Neural progenitor cell (in vitro differentiated cells): ENCODE measurements around the gene ATP11A.

Experiments
- EZH2 ChIP-seq: fragments of 200-600 bp; sonication (generic); IDR thresholded peaks from 2 replicates; pipeline ENCODE4 v1.6.1; 2017; ENCODE audit warnings: antibody characterized with exemption, mild to moderate bottlenecking, moderate library complexity
- EZH2phosphoT487 ChIP-seq: fragments of 200-600 bp; sonication (generic); IDR thresholded peaks from 2 replicates; pipeline ENCODE4 v1.6.1; 2017; ENCODE audit warnings: antibody characterized with exemption
- TF ChIP-seq, protein P1 (sequence below): fragments of 200-600 bp; sonication (generic); IDR thresholded peaks from 2 replicates; pipeline ENCODE4 v1.5.1; 2017; ENCODE audit warnings: antibody characterized with exemption, mild to moderate bottlenecking

DNA sequence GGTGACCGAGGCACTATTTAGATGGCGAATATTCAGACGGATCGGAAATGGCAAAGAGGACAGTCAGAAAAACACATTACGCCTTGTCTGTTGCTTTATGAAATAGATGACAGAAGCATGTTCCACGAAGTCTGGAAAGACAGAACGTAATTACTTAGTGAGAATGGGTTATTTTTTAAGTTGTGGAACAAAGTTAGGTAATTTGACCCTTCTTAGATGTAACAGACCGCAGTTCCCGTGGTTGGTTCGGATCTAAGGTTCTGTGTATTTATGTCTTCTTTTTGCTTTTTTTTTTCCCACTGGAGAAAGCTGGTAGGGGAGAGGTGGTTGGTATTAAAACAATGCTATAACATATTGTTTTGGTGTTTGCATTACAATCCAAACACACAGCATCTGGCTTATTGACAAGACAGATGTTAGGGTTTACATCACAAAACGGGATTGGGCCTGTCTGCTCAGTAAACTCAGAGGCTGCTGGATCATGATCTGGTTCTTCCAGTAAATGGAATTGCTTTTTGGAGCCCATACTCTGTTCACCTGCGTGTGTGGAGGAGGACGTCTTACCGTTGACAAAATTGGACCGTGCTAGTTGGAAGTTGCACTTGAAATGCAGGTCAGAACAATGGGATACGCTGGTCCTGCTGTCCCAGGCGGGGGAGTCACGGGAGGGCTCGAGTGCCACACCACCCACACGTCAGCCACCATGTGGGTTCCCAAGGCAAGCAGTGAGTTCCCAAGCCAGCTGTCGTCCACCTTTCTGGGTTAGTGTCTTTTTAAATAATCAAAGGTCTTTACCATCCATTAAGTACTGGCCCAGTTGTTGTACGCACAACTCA lies 13.8 kb downstream of the ATP11A start:
- TF ChIP-seq, protein P1, sequence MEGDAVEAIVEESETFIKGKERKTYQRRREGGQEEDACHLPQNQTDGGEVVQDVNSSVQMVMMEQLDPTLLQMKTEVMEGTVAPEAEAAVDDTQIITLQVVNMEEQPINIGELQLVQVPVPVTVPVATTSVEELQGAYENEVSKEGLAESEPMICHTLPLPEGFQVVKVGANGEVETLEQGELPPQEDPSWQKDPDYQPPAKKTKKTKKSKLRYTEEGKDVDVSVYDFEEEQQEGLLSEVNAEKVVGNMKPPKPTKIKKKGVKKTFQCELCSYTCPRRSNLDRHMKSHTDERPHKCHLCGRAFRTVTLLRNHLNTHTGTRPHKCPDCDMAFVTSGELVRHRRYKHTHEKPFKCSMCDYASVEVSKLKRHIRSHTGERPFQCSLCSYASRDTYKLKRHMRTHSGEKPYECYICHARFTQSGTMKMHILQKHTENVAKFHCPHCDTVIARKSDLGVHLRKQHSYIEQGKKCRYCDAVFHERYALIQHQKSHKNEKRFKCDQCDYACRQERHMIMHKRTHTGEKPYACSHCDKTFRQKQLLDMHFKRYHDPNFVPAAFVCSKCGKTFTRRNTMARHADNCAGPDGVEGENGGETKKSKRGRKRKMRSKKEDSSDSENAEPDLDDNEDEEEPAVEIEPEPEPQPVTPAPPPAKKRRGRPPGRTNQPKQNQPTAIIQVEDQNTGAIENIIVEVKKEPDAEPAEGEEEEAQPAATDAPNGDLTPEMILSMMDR = no peak
- TF ChIP-seq EZH2phosphoT487 (no peak), EZH2 (no peak)
